Omental fat pad (tissue), 4 donors: Measurements from ENCODE around the gene SULT1B1. TPM values are rescaled to one million over a fixed set of nuclear protein-coding genes. Genes with fewer than 3 reads are reported as not detected.
"Not testable (repeated sequence)": the region's sequence is repeated elsewhere in the genome, so short reads cannot be mapped to it uniquely, and the experiment has no call there.

Experiments used
- ATAC-seq: fragments of 150-250 bp; one replicate; pipeline ENCODE4 v1.9.1; 2016; ENCODE audit warnings: mild to moderate bottlenecking, moderate library complexity; ENCODE audit not compliant: low FRiP score
- DNase-seq: peaks from one replicate; pipeline ENCODE4 v3.0.0-alpha.2; 2019; ENCODE audit warnings: low spot score
- total RNA-seq, 4 donors: library from RNA; depleted of rRNA; stranded (reverse); fragments of >200 nt; gene quantifications; one replicate each; pipeline ENCODE4 v1.1.0, GENCODE V29; 2016
- TF ChIP-seq, protein P1 (sequence below), 3 donors: fragments of 450-650 bp; IDR thresholded peaks; one replicate each; pipeline ENCODE4 v1.5.1; 2016 to 2017; ENCODE audit warnings: antibody characterized with exemption in 3 of 3, mild to moderate bottlenecking in 3 of 3, moderate library complexity in 2 of 3

The SULT1B1 gene
- total RNA-seq, 4 donors from 2014 or later: 1.0 to 14.0 (median 3.1) TPM

DNA sequence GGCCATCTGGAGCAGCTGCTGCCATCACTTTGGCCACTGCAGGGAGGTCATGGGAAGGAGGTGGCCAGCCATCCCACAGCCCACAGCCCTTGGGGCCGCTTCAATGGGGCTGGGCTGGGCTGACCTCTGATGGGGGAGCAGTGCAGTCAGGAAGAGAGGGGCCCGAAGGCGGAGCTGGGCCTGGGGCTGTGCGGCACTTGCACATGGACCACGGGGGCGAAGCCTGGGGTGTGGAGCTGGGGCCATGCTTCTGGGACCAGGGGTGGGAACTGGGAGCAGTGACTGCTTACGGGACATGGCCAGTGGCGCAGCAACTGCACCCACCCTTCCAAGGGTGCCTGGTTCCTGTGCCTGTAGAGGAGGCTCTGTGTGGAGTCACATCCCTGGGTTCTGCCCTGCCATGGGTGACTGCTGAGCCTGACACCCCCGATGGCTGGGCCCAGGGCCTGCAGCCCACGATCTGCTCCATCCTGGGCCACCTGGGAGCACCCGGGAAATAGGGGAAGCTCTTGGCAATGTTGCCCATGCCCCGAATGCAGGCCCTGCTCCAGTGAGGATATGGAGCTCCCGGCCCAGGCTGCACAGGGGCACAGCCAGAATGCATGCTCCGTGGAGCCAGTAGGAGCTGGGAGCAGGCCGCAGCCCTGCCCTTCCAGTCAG, 22.4 kb upstream of the SULT1B1 start:
- TF ChIP-seq, protein P1, sequence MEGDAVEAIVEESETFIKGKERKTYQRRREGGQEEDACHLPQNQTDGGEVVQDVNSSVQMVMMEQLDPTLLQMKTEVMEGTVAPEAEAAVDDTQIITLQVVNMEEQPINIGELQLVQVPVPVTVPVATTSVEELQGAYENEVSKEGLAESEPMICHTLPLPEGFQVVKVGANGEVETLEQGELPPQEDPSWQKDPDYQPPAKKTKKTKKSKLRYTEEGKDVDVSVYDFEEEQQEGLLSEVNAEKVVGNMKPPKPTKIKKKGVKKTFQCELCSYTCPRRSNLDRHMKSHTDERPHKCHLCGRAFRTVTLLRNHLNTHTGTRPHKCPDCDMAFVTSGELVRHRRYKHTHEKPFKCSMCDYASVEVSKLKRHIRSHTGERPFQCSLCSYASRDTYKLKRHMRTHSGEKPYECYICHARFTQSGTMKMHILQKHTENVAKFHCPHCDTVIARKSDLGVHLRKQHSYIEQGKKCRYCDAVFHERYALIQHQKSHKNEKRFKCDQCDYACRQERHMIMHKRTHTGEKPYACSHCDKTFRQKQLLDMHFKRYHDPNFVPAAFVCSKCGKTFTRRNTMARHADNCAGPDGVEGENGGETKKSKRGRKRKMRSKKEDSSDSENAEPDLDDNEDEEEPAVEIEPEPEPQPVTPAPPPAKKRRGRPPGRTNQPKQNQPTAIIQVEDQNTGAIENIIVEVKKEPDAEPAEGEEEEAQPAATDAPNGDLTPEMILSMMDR (IDR thresholded peaks at IDR 0.05): no peak
- no peak for ATAC-seq

DNA sequence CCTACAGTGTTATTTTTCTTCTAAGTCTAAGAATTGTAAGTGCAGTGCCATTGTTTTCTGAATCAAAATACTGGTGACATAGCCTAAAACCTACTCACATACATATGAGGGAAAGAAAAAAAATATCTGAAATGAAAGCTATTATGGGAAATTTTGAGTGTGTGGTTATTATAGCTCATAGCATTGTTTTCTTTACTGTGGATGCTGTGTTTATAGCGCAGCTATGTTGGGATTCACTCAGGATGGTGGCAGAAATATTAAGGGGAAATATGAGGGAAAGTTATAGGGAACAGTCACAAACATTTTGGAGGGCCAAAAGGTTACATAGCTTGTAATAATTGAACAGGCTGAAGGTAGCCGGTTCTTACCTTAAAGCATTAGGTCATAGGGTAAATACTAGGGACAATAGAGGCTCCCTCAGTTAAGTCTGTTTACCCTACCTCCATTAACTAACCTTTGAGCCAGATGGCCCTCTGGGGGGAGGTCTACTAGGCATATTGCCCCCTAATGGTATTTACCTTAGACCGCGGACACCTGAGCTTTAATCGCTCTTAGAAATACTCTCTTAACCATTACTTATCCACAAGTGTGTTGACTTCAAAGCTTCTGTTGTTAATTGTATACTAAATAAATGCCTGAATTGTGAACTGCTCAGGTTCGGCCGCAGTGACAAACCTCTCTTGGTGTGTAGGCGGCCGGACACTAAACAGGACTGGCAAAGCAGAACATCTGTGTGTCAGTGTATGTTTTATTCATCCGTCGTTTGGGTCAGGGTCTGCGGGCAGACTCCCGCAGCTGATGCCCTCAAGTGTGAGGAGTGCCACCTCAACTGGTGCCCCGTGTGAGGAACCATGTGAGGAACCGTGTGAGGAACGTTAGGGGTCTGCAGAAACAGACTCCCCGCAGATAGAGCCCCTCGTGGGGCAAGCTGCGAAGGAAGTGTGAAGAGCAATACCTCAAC, 21.3 kb upstream of the SULT1B1 start:
- ATAC-seq (no peak), DNase-seq (no peak)
- TF ChIP-seq, protein P1 (IDR thresholded peaks at IDR 0.05): no peak

More for the DNA sequence above, 22.4 kb upstream of the SULT1B1 start:
- DNase-seq: no peak

DNA sequence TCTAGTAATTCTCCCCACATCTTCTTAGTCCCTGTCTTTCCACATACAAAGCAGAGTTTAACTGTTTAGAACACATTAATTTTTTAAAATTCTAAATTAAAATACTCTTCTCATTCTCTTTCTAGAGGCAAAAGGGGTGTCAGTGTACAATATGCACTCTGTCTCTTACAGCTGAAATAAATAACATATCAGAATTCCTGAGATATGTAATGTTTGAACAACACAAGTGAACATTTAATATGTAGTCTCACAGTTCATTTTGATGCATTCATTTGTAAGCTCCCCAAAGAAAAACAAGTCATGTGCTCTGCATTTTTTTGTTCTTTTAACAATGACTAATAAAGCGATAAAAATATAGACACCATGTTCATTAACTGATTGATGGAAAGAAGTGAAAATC, 19.7 kb upstream of the SULT1B1 start:
- ATAC-seq (no peak), DNase-seq (no peak)
- TF ChIP-seq, protein P1 (IDR thresholded peaks at IDR 0.05): no peak

DNA sequence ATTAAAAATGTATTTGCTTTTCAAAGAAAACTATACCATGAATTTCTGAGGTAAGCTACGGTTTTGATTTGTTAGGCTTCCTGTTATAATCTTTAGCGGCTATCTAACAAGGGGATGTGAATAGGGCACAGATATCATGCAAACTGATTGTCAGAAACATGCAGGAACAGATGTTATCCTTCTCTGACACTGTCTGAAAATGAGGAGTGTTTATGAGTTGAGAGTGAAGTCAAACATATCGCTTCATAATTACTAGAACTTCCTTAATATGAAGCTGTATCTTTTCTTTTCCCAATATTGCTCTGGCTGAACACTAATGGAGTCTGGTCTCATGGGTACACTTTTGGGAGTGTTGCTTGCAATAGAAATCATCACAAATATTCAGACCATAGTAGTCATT, 16.3 kb upstream of the SULT1B1 start:
- ATAC-seq (no peak), DNase-seq (no peak)

DNA sequence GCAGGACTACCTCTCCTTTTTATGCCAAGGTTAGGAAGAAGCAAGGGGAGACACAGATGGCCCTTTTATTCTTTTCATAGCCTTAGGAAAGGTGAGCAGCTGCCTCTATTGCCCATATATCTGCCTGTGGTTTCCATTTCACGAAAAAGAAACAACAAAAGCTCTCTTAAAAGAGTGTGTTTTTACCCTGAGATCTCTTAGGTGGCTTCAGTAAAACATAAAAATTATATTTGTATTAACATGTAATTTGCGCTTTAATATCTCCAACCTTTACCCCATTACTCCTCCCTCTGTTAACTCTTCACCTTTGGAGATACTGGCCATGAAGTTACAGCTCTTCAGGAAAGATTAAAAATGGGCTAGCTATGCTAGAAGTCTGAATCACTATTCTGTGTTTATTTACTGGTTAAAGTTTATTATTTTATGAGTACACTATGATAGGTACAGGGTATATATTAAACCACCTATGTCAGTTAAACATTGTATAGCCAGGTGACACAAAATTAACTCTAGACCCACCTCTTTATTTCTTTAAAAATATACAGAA, 15.0 kb upstream of the SULT1B1 start:
- no peak for ATAC-seq
- TF ChIP-seq, protein P1 (IDR thresholded peaks at IDR 0.05): no peak
- no peak for DNase-seq

More for the DNA sequence above, 16.3 kb upstream of the SULT1B1 start:
- TF ChIP-seq, protein P1 (IDR thresholded peaks at IDR 0.05): no peak

DNA sequence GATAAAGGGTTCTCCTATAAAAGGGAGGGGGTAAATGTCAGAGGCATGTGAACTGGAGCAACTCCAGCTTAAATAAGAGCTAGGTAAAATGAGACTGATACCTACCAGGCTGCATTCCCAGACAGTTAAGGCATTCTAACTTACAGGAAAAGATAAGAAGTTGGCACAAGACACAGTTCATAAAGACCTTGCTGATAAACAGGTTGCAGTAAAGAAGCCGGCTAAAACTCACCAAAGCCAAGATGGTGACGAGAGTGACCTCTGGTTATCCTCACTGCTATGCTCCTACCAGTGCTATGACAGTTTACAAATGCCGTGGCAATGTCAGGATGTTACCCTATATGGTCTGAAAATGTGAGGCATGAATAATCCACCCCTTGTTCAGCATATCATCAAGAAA, 13.1 kb upstream of the SULT1B1 start:
- ATAC-seq (no peak), DNase-seq (no peak)
- TF ChIP-seq, protein P1 (IDR thresholded peaks at IDR 0.05): no peak

DNA sequence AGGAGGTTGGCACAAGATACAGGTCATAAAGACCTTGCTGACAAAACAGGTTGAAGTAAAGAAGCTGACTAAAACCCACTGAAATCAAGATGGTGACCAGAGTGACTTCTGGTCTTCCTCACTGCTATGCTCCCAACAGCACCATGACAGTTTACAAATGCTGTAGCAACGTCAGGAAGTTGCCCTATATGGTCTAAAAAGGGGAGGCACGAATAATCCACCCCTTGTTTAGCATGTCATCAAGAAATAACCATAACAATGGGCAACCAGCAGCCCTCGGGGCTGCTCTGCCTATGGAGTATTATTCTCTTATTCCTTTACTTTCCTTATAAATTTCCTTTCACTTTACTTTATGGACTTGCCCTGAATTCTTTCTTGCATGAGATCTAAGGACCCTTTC, 8.1 kb upstream of the SULT1B1 start:
- ATAC-seq, DNase-seq: not testable (repeated sequence)
